ENCODE data around the gene CADM1. TPM values are rescaled to one million over a fixed set of nuclear protein-coding genes. Genes with fewer than 3 reads are reported as not detected.

CADM1 gene
- total and polyA plus RNA-seq, 4 donors = 31.7 to 243 (median 77.9) TPM

GRCh38 chr11:115385226-115385625 is 119.0 kb downstream of the CADM1 start:
- no peaks in the 10 kb centered on the region for H3K27me3 ChIP-seq (ENCODE audit: control insufficient read depth in 3 of 3, insufficient read depth in 3 of 3, low read length in 2 of 3)
- DNase-seq (no peak), ATAC-seq (ENCODE audit: insufficient read depth, low FRiP score) (no peak)
- peaks cover 0 to 7% (median 5%) of the 10 kb centered on the region in 5 donors for H3K4me1 ChIP-seq (ENCODE audit: control insufficient read depth in 5 of 5, insufficient read depth in 5 of 5, low read length in 5 of 5)
- H3K27ac ChIP-seq (ENCODE audit: low read depth in 1 of 2, low read length in 1 of 2) = no peak overlapping the region
- H3K36me3 ChIP-seq (ENCODE audit: control insufficient read depth in 4 of 4, insufficient read depth in 4 of 4, low read length in 4 of 4) = no peaks in the 10 kb centered on the region
- H3K9me3 ChIP-seq (ENCODE audit: control insufficient read depth in 4 of 4, insufficient read depth in 3 of 4, low read length in 3 of 4) = no peaks in the 10 kb centered on the region
- no peak overlapping the region for H3K9ac ChIP-seq (ENCODE audit: insufficient read depth in 1 of 2, low read length in 2 of 2)
- TF ChIP-seq CTCF (IDR thresholded peaks at IDR 0.05; ENCODE audit: control extremely low read depth, extremely low read depth) = no peak
- H3K4me3 ChIP-seq = no peak overlapping the region

GRCh38 chr11:115384236-115384635 is 120.0 kb downstream of the CADM1 start:
- no peaks in the 10 kb centered on the region for H3K36me3 ChIP-seq (ENCODE audit: control insufficient read depth in 4 of 4, insufficient read depth in 4 of 4, low read length in 4 of 4)
- H3K27ac ChIP-seq (ENCODE audit: low read depth in 1 of 2, low read length in 1 of 2) = no peak overlapping the region
- no peaks in the 10 kb centered on the region for H3K9me3 ChIP-seq (ENCODE audit: control insufficient read depth in 4 of 4, insufficient read depth in 3 of 4, low read length in 3 of 4)
- peaks cover 0 to 4% (median 0%) of the 10 kb centered on the region in 5 donors for H3K4me1 ChIP-seq (ENCODE audit: control insufficient read depth in 5 of 5, insufficient read depth in 5 of 5, low read length in 5 of 5)
- H3K4me3 ChIP-seq = no peak overlapping the region
- H3K27me3 ChIP-seq (ENCODE audit: control insufficient read depth in 3 of 3, insufficient read depth in 3 of 3, low read length in 2 of 3) = no peaks in the 10 kb centered on the region
- H3K9ac ChIP-seq (ENCODE audit: insufficient read depth in 1 of 2, low read length in 2 of 2) = no peak overlapping the region
- TF ChIP-seq CTCF (IDR thresholded peaks at IDR 0.05; ENCODE audit: control extremely low read depth, extremely low read depth) = no peak
- 86 to 87% methylated on average over 2 of the region's 2 CpGs for WGBS, 2 donors
- ATAC-seq (ENCODE audit: insufficient read depth, low FRiP score) = no peak
- DNase-seq = no peak

GRCh38 chr11:115383431-115383830 is 120.8 kb downstream of the CADM1 start:
- no peak overlapping the region for H3K9ac ChIP-seq (ENCODE audit: insufficient read depth in 1 of 2, low read length in 2 of 2)
- WGBS, 2 donors = 80 to 86% methylated on average over 3 of the region's 3 CpGs
- ATAC-seq (ENCODE audit: insufficient read depth, low FRiP score) = no peak
- TF ChIP-seq CTCF (IDR thresholded peaks at IDR 0.05; ENCODE audit: control extremely low read depth, extremely low read depth) = no peak
- no peak for DNase-seq
- H3K27ac ChIP-seq (ENCODE audit: low read depth in 1 of 2, low read length in 1 of 2) = no peak overlapping the region
- H3K27me3 ChIP-seq (ENCODE audit: control insufficient read depth in 3 of 3, insufficient read depth in 3 of 3, low read length in 2 of 3) = no peaks in the 10 kb centered on the region
- H3K36me3 ChIP-seq (ENCODE audit: control insufficient read depth in 4 of 4, insufficient read depth in 4 of 4, low read length in 4 of 4) = no peaks in the 10 kb centered on the region
- no peaks in the 10 kb centered on the region for H3K9me3 ChIP-seq (ENCODE audit: control insufficient read depth in 4 of 4, insufficient read depth in 3 of 4, low read length in 3 of 4)
- peaks cover 0 to 5% (median 0%) of the 10 kb centered on the region in 5 donors for H3K4me1 ChIP-seq (ENCODE audit: control insufficient read depth in 5 of 5, insufficient read depth in 5 of 5, low read length in 5 of 5)
- H3K4me3 ChIP-seq = no peak overlapping the region

- no peaks in the 10 kb centered on the region for H3K9me3 ChIP-seq (ENCODE audit: control insufficient read depth in 4 of 4, insufficient read depth in 3 of 4, low read length in 3 of 4)
- H3K4me1 ChIP-seq (ENCODE audit: control insufficient read depth in 5 of 5, insufficient read depth in 5 of 5, low read length in 5 of 5) = peaks cover 0 to 5% (median 0%) of the 10 kb centered on the region in 5 donors
- no peak overlapping the region for H3K27ac ChIP-seq (ENCODE audit: low read depth in 1 of 2, low read length in 1 of 2)
- 52 to 63% methylated on average over 1 of the region's 1 CpG for WGBS, 2 donors
- ATAC-seq (ENCODE audit: insufficient read depth, low FRiP score) = no peak
- DNase-seq = peak in 2 of 3 donors; percentile 43 to 44
- H3K27me3 ChIP-seq (ENCODE audit: control insufficient read depth in 3 of 3, insufficient read depth in 3 of 3, low read length in 2 of 3) = no peaks in the 10 kb centered on the region
- no peak for TF ChIP-seq CTCF (IDR thresholded peaks at IDR 0.05; ENCODE audit: control extremely low read depth, extremely low read depth)
- H3K9ac ChIP-seq (ENCODE audit: insufficient read depth in 1 of 2, low read length in 2 of 2) = no peak overlapping the region
- H3K36me3 ChIP-seq (ENCODE audit: control insufficient read depth in 4 of 4, insufficient read depth in 4 of 4, low read length in 4 of 4) = no peaks in the 10 kb centered on the region
- H3K4me3 ChIP-seq = no peak overlapping the region
Measured at GRCh38 chr11:115379528-115379927, 124.7 kb downstream of the CADM1 start.
